Measurements from ENCODE around the gene HNRNPU. TPM values are rescaled to one million over a fixed set of nuclear protein-coding genes. Genes with fewer than 3 reads are reported as not detected.

The HNRNPU gene
- total RNA-seq, 4 donors from 2014 or later, result 275 to 441 (median 310) TPM

DNA sequence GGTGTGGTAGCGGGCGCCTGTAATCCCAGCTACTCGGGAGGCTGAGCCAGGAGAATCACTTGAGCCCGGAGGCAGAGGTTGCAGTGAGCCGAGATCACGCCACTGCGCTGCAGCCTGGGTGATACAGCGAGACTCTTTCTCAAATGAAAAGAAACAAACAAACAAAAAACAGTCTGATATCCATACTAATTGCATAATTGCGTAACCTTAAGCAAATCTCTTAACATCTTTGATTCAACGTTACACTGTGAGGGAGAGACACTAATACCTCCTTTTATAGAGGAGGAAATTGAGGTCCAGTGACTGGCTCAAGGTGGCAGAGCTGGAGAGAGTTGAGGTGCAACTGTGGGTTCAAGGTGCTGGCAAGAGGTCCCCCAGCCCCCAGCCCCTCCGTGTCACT is 41.5 kb downstream of the HNRNPU start:
- H3K27me3 ChIP-seq, result no peaks in the 10 kb centered on the region
- DNase-seq (ENCODE audit: low spot score in 2 of 2), result no peak
- no peaks in the 10 kb centered on the region for H3K9me3 ChIP-seq
- H3K4me1 ChIP-seq, result no peaks in the 10 kb centered on the region
- H3K36me3 ChIP-seq, result no peaks in the 10 kb centered on the region
- TF ChIP-seq, protein P1, sequence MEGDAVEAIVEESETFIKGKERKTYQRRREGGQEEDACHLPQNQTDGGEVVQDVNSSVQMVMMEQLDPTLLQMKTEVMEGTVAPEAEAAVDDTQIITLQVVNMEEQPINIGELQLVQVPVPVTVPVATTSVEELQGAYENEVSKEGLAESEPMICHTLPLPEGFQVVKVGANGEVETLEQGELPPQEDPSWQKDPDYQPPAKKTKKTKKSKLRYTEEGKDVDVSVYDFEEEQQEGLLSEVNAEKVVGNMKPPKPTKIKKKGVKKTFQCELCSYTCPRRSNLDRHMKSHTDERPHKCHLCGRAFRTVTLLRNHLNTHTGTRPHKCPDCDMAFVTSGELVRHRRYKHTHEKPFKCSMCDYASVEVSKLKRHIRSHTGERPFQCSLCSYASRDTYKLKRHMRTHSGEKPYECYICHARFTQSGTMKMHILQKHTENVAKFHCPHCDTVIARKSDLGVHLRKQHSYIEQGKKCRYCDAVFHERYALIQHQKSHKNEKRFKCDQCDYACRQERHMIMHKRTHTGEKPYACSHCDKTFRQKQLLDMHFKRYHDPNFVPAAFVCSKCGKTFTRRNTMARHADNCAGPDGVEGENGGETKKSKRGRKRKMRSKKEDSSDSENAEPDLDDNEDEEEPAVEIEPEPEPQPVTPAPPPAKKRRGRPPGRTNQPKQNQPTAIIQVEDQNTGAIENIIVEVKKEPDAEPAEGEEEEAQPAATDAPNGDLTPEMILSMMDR (IDR thresholded peaks at IDR 0.05), result no peak
- no peak for TF ChIP-seq EP300 (IDR thresholded peaks at IDR 0.05)
- no peak for TF ChIP-seq POLR2A (IDR thresholded peaks at IDR 0.05)
- no peak for TF ChIP-seq POLR2AphosphoS5 (IDR thresholded peaks at IDR 0.05)
- H3K27ac ChIP-seq, result no peak overlapping the region
- H3K4me3 ChIP-seq, result no peak overlapping the region
- 94% methylated on average over 11 of the region's 11 CpGs for WGBS

- Histone ChIP-seq H3K27me3 (no peaks in the 10 kb centered on the region), H3K4me1 (no peaks in the 10 kb centered on the region), H3K9me3 (no peaks in the 10 kb centered on the region), H3K27ac (no peak overlapping the region), H3K36me3 (no peaks in the 10 kb centered on the region), H3K4me3 (no peak overlapping the region)
- WGBS, result 66% methylated on average over 3 of the region's 3 CpGs
- no peak for DNase-seq (ENCODE audit: low spot score in 2 of 2)
- TF ChIP-seq POLR2AphosphoS5 (IDR thresholded peaks at IDR 0.05) (no peak), EP300 (IDR thresholded peaks at IDR 0.05) (no peak), POLR2A (IDR thresholded peaks at IDR 0.05) (no peak)
- TF ChIP-seq, protein P1 (IDR thresholded peaks at IDR 0.05), result no peak
Observed at GRCh38 chr1:244821134-244821533, 43.2 kb downstream of the HNRNPU start.

DNA sequence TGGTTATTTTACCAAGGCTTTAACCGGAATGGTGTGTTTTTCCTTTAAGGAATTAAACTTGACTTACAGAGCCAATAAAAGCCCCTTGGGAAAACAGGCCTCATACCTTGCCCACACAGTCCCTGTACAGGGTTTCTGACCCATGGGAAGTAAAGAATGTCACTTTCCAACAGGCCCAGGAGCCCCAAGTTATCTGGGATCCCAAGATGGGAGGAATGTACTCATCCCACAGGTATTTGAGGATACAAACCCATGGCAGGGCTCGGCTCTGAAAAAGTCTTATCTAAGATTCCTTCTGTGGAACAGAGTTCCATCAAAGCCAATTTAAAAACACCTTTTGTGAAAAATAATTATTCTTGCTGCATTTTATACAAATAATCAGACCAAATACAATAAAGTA is 44.2 kb downstream of the HNRNPU start:
- 81% methylated on average over 2 of the region's 2 CpGs for WGBS
- no peaks in the 10 kb centered on the region for H3K4me1 ChIP-seq

DNA sequence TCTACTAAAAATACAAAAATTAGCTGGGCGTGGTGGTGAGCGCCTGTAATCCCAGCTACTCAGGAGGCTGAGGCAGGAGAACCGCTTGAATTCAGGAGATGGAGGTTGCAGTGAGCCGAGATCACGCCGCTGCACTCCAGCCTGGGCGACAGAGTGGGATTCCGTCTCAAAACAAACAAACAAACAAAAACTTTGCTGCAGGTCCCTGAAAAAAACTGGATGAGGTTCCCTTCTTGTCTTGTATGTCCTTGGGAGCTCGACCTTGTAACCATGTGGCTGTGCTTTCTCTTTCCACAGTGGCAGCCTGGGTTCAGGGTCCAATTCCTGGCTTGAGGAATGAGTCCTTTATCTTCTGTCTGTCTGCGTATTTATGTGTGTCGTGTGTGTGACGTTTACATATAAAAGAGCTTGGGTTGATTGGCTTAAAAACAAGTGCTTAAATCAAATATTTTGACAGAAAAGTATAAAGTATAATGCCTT is 46.9 kb downstream of the HNRNPU start:
- DNase-seq (ENCODE audit: low spot score in 2 of 2), result no peak
- Histone ChIP-seq H3K4me3 (no peak overlapping the region), H3K27me3 (no peaks in the 10 kb centered on the region), H3K36me3 (no peaks in the 10 kb centered on the region), H3K4me1 (no peaks in the 10 kb centered on the region), H3K27ac (no peak overlapping the region), H3K9me3 (no peaks in the 10 kb centered on the region)
- TF ChIP-seq, protein P1 (IDR thresholded peaks at IDR 0.05), result no peak
- TF ChIP-seq POLR2AphosphoS5 (IDR thresholded peaks at IDR 0.05), result no peak
- no peak for TF ChIP-seq POLR2A (IDR thresholded peaks at IDR 0.05)
- no peak for TF ChIP-seq EP300 (IDR thresholded peaks at IDR 0.05)
- WGBS, result 85% methylated on average over 12 of the region's 12 CpGs

More for the DNA sequence above, 44.2 kb downstream of the HNRNPU start:
- Histone ChIP-seq H3K4me3 (no peak overlapping the region), H3K36me3 (no peaks in the 10 kb centered on the region), H3K27me3 (no peaks in the 10 kb centered on the region), H3K27ac (no peak overlapping the region), H3K9me3 (no peaks in the 10 kb centered on the region)
- DNase-seq (ENCODE audit: low spot score in 2 of 2), result no peak
- TF ChIP-seq EP300 (IDR thresholded peaks at IDR 0.05) (no peak), POLR2A (IDR thresholded peaks at IDR 0.05) (no peak), POLR2AphosphoS5 (IDR thresholded peaks at IDR 0.05) (no peak)
- TF ChIP-seq, protein P1 (IDR thresholded peaks at IDR 0.05), result no peak

GRCh38 chr1:244815600-244816099 is 48.7 kb downstream of the HNRNPU start:
- H3K27ac ChIP-seq, result no peak overlapping the region
- H3K4me1 ChIP-seq, result no peaks in the 10 kb centered on the region
- H3K36me3 ChIP-seq, result no peaks in the 10 kb centered on the region
- 39% methylated on average over 15 of the region's 15 CpGs for WGBS
- H3K9me3 ChIP-seq, result no peaks in the 10 kb centered on the region
- no peaks in the 10 kb centered on the region for H3K27me3 ChIP-seq
- TF ChIP-seq EP300 (IDR thresholded peaks at IDR 0.05) (no peak), POLR2AphosphoS5 (IDR thresholded peaks at IDR 0.05) (no peak), POLR2A (IDR thresholded peaks at IDR 0.05) (no peak)
- TF ChIP-seq, protein P1 (IDR thresholded peaks at IDR 0.05), result no peak
- peak overlapping the region; percentile 18 for H3K4me3 ChIP-seq
- DNase-seq (ENCODE audit: low spot score in 2 of 2), result no peak
